Glutamatergic neuron (in vitro differentiated cells): ENCODE measurements around the gene LDHD. TPM values are rescaled to one million over a fixed set of nuclear protein-coding genes. Genes with fewer than 3 reads are reported as not detected.
A peak's percentile ranks its signal among the peaks of the same experiment; 100 is the strongest.

Source experiments
- DNase-seq: peaks from one replicate; pipeline ENCODE4 v3.0.0; 2022
- H3K27ac Mint-ChIP-seq: one replicate; pipeline ENCODE4 v1.8.0; 2020; ENCODE audit warnings: mild to moderate bottlenecking, mixed read lengths, inconsistent platforms; ENCODE audit not compliant: unreplicated experiment
- H3K27me3 Mint-ChIP-seq: one replicate; pipeline ENCODE4 v1.8.0; 2020; ENCODE audit warnings: mild to moderate bottlenecking, moderate library complexity, mixed read lengths, inconsistent platforms; ENCODE audit not compliant: unreplicated experiment
- H3K36me3 Mint-ChIP-seq: one replicate; pipeline ENCODE4 v1.8.0; 2020; ENCODE audit warnings: mild to moderate bottlenecking, mixed read lengths, inconsistent platforms; ENCODE audit not compliant: unreplicated experiment
- H3K4me1 Mint-ChIP-seq: one replicate; pipeline ENCODE4 v1.8.0; 2020; ENCODE audit warnings: mild to moderate bottlenecking, low read depth, mixed read lengths, inconsistent platforms; ENCODE audit not compliant: unreplicated experiment
- H3K4me3 Mint-ChIP-seq: one replicate; pipeline ENCODE4 v1.8.0; 2020; ENCODE audit warnings: mild to moderate bottlenecking, mixed read lengths, inconsistent platforms; ENCODE audit not compliant: unreplicated experiment
- H3K9me3 Mint-ChIP-seq: one replicate; pipeline ENCODE4 v1.8.0; 2020; ENCODE audit warnings: mild to moderate bottlenecking, moderate library complexity, mixed read lengths, inconsistent platforms; ENCODE audit not compliant: unreplicated experiment
- total RNA-seq: library from RNA; stranded (reverse); fragmentation: NEBNext Ultra II Directional; extraction: Animal tissue kit (Norgen Biotek cat#: 25700); gene quantifications from one replicate; pipeline ENCODE4 v1.2.1, GENCODE V29; 2021; ENCODE audit not compliant: unreplicated experiment
- TF ChIP-seq, protein P1 (sequence below): fragments of 200-600 bp; sonication (generic); IDR thresholded peaks from one replicate; pipeline ENCODE4 v1.5.0; 2021; ENCODE audit not compliant: partially characterized antibody, unreplicated experiment

LDHD gene
- total RNA-seq, 1 donor from 2014 or later = not detected

DNA sequence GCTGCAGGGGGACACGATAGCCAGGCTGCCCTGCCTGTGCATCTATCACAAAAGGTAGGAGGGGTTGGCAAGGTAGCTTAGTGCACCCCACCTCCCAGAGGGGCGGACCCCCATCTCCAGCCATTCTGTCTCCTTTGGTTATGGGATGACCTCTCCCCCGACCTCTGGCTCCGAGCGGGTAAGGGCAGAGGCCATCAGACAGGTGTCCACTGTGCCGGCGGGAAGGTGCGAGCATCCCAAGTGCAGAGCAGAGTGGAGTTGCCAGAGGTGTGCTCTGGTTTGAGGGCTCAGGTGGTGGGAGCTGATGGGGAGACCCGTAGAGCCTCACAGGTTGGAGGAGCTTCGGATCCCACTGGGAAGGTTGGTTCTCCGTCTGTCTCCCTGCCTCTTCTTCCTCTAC is 11.7 kb downstream of the LDHD start:
- DNase-seq = no peak
- no peak overlapping the region for H3K4me3 Mint-ChIP-seq
- H3K9me3 Mint-ChIP-seq = peaks cover 8% of the 10 kb centered on the region
- peaks cover 13% of the 10 kb centered on the region for H3K36me3 Mint-ChIP-seq
- TF ChIP-seq, protein P1, sequence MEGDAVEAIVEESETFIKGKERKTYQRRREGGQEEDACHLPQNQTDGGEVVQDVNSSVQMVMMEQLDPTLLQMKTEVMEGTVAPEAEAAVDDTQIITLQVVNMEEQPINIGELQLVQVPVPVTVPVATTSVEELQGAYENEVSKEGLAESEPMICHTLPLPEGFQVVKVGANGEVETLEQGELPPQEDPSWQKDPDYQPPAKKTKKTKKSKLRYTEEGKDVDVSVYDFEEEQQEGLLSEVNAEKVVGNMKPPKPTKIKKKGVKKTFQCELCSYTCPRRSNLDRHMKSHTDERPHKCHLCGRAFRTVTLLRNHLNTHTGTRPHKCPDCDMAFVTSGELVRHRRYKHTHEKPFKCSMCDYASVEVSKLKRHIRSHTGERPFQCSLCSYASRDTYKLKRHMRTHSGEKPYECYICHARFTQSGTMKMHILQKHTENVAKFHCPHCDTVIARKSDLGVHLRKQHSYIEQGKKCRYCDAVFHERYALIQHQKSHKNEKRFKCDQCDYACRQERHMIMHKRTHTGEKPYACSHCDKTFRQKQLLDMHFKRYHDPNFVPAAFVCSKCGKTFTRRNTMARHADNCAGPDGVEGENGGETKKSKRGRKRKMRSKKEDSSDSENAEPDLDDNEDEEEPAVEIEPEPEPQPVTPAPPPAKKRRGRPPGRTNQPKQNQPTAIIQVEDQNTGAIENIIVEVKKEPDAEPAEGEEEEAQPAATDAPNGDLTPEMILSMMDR = no peak
- H3K27me3 Mint-ChIP-seq = peaks cover 10% of the 10 kb centered on the region
- H3K4me1 Mint-ChIP-seq = peaks cover 10% of the 10 kb centered on the region
- H3K27ac Mint-ChIP-seq = no peak overlapping the region

DNA sequence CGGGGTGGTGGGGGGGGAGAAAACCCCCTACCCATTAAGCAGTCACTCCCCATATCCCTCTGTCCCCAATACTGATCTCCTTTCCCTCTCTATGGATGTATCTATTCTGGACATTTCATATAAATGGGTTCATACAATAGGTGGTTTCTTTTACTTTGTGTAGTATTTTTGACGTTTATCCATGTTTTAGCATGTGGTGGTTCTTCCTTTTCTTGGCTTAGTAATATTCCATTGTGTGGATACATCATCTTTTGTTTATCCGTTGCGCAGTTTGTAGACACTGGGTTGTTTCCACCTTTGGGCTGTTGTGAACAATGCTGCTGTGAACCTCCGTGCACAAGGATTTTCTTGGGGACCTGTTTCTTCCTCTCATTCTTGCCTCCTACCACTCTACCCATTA is 12.6 kb downstream of the LDHD start:
- peaks cover 10% of the 10 kb centered on the region for H3K9me3 Mint-ChIP-seq
- H3K36me3 Mint-ChIP-seq = peaks cover 13% of the 10 kb centered on the region
- DNase-seq = no peak
- peaks cover 15% of the 10 kb centered on the region for H3K4me1 Mint-ChIP-seq
- H3K27me3 Mint-ChIP-seq = peaks cover 9% of the 10 kb centered on the region
- TF ChIP-seq, protein P1 = no peak
- H3K27ac Mint-ChIP-seq = no peak overlapping the region
- no peak overlapping the region for H3K4me3 Mint-ChIP-seq

DNA sequence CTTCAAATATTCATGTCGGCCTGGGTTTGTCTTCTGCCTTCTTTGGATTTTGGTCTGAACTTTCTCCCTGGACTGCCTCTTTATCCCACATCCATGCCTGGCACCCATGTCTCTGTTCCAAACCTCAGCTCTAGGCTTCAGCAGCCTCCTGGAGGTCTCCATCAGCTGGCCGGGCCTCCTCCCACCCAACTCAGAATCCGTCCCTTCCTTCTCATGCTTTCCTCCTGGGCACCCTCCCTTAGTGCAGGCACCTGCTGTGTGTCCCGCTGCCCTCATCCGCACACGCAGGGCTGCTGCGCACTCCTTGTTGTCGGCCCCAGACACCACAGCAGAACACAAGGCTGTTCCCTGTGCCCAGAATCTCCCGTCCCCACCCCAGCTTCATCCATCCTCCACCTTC is 14.0 kb downstream of the LDHD start:
- TF ChIP-seq, protein P1 = no peak
- Mint-ChIP-seq H3K4me3 (no peak overlapping the region), H3K4me1 (peaks cover 20% of the 10 kb centered on the region), H3K27ac (no peak overlapping the region), H3K9me3 (peaks cover 10% of the 10 kb centered on the region), H3K27me3 (peaks cover 9% of the 10 kb centered on the region), H3K36me3 (peaks cover 13% of the 10 kb centered on the region)
- no peak for DNase-seq

DNA sequence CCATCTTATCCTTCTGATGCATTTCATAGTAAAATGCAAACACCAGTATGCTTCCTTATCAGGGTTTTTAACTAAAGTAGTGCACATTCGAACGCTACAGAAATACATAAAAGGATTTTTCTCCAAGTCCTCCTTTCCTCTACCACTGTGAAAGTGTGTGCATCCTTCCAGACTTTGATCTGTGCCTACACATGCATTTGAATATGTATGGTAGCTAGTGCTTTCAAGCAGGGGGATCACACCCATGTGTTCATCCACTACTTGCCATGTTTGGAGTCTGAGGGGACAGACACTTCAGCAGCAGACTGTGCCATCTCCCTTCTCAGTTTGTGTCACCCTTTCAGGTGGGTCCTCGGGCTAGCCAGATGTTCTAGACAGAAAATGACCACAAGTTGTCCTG is 14.9 kb downstream of the LDHD start:
- peaks cover 20% of the 10 kb centered on the region for H3K4me1 Mint-ChIP-seq
- H3K27ac Mint-ChIP-seq = no peak overlapping the region
- TF ChIP-seq, protein P1 = no peak
- no peak overlapping the region for H3K4me3 Mint-ChIP-seq
- peaks cover 9% of the 10 kb centered on the region for H3K27me3 Mint-ChIP-seq
- peaks cover 10% of the 10 kb centered on the region for H3K9me3 Mint-ChIP-seq
- H3K36me3 Mint-ChIP-seq = peaks cover 13% of the 10 kb centered on the region
- DNase-seq = no peak

DNA sequence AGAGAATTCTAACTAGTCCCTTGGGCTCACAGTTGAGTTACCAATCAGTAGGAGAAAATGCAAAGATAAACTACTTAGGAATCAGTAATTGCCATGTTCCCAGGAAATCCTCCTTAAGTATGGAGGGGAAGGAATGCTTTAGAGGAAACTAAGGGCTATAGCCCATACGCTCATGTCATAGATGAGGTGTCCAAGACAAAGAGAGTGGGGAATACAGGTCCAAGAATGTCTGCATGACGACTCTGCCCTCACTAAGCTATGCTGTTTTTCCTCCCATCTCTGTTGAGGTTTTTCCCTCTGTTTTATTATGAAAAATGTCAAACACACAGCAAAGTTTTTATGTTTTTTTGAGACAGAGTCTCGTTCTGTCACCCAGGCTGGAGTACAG is 16.0 kb downstream of the LDHD start:
- no peak for DNase-seq
- Mint-ChIP-seq H3K4me3 (peak overlapping the region; percentile 34), H3K27ac (peak overlapping the region; percentile 59), H3K36me3 (peaks cover 13% of the 10 kb centered on the region), H3K4me1 (peaks cover 20% of the 10 kb centered on the region), H3K9me3 (peaks cover 11% of the 10 kb centered on the region), H3K27me3 (peaks cover 9% of the 10 kb centered on the region)
- TF ChIP-seq, protein P1 = no peak
